Activated CD4-positive, alpha-beta T cell treated with anti-CD3 and anti-CD28 coated beads for 1 hour (primary cell): Measurements from ENCODE around the gene LUC7L3.
A peak's percentile ranks its signal among the peaks of the same experiment; 100 is the strongest.
"Not testable (repeated sequence)": the region's sequence is repeated elsewhere in the genome, so short reads cannot be mapped to it uniquely, and the experiment has no call there.

ENCODE experiments used
- DNase-seq: peaks from one replicate; pipeline ENCODE4 v3.0.0-alpha.2; 2020

Gene LUC7L3

DNA sequence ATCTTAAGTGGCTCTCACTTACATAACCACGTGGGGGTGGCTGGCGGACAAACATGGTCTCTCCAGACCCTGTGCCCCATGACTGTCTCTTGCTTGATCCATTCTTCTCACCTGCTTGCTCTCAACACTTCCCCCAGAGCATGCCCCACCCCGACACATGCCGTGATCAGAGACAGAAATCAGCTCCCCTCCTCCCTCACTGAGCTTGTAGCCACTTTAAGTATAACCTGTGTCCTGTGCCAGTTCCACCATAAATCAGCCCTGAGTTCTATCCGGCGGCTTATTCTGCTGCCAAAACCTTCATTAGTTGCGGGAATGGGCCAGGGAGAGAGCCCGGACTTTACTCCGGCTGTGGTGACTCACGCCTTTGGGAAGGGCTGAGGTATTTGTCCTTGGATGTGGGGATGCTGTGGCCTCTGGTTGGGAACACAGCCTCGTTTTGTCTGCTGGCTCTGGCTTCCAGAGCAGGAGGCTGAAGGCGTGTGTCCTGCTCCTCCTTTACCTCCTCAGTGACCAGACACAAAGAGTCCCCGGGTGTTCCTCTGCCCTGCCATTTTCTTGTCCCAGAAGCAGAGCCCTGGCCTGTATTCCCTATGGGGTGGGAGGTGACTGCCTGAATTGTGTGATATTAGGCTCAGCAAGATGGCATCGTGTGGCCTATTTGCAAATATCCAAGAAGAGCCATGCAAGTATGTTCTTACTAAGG, 32.8 kb upstream of the LUC7L3 start:
- DNase-seq: no peak

DNA sequence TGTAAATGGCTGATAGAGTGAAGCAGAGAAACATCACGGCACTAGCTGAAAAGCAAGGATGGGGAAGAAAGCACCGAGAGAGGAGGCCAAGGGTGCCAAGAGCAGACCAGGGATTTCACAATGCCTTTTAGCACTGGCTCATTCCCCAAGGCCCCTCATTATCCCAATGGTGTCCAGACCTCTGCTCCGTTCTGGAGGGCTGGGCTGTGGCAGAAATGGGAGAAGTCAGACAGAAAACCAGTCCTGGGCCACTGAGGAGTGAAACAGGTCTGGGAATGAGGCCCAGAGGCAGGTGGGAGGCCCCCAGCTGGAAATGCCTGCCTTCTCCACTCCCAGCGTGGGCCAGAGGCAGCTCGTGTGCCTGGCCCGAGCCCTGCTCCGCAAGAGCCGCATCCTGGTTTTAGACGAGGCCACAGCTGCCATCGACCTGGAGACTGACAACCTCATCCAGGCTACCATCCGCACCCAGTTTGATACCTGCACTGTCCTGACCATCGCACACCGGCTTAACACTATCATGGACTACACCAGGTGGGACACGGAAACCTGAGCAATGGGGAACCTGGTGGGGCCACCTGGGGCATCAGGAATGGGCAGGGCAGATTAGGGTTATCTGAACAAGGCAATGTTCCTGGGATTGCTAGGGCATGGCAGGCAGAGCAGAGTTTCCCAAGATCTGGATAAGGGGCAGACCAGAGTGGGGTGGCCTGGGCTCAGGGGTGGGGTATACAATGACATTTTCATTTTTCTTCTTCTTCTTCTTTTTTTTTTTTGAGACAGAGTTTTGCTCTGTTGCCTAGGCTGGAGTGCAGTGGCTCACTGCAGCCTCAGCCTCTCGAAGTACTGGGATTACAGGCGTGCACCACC, 32.0 kb upstream of the LUC7L3 start:
- DNase-seq: no peak

DNA sequence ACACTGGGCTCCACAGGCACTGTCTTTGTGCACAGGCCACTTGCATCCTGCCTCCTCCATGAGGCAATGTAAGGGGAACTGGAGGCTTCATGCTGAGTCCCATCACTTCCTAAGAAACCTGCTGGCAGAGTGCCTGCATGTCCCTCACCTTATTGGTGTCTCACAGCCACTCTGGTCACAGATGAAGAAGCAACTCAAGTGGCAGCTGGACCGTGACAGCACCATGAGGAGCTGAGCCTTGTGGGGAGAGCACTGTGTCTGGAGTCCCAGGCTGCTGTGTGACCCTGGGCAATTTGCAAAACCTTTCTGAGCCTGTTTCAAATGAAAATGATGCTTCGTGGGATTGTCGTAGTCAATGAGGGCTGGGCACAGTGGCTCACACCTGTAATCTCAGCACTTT, 31.2 kb upstream of the LUC7L3 start:
- DNase-seq: no peak

DNA sequence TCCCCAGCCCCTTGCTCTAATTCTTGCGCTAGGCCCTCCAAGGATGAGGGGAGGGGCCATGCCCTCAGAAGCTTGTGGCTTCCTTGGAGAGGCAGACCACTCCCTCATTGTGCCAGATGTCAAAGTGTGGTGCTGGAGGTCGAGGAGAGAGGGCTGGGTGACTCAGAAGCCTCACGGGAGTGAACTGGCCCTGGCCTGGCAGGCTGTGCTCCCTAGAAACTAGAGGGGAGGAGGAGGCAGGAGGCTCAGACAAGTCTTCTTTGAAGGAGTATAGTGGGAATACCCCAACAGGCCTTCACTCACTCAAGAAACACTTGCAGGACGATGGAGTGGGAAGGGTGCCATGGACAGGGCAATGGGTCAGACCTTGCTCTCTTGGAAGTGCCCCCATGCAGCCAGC, 30.2 kb upstream of the LUC7L3 start:
- DNase-seq: no peak

DNA sequence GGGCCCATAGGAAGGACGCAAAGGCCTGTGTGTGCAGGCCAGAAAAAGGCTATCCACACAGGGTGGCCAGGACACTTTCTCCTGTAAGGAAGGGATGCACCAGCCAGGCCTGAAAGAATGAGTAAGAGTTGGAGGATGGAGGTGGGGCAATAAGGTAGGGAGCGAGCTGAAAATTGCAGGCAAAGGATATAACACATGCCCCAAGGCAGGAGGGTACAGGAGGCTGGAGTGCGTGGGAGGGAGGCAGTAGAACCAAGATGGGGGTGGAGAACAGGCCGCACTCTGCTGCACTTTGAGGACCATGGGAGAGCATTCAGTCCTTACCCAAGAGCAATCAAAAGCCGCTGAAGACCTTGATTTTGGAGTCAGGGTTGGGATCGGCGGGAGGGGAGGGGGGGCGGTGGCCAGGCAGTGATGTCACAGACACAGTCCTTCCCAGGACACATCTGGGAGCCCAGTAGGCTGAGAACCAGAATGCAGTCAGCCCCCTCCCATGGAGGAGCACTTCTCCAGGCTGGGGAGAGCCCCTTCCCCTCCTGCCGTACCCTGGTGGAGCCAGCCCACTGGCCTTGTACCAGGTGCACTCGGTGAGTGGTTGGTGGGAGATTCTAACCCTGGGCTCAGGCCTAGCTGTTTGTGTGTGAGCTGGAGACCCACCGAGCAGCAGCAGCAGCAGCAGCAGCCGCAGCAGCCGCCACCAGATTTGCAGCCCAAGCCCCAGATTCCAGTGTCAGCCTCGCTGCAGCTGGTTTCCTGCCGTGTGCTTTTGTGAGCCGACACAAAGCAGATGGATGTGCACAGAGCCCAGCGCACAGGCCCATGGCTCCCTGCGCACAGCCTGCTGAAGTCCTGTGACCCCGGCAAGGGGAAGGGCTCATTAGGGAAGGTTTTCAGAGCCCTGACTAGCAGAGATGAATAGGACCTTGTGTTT, 29.2 kb upstream of the LUC7L3 start:
- no peak for DNase-seq

DNA sequence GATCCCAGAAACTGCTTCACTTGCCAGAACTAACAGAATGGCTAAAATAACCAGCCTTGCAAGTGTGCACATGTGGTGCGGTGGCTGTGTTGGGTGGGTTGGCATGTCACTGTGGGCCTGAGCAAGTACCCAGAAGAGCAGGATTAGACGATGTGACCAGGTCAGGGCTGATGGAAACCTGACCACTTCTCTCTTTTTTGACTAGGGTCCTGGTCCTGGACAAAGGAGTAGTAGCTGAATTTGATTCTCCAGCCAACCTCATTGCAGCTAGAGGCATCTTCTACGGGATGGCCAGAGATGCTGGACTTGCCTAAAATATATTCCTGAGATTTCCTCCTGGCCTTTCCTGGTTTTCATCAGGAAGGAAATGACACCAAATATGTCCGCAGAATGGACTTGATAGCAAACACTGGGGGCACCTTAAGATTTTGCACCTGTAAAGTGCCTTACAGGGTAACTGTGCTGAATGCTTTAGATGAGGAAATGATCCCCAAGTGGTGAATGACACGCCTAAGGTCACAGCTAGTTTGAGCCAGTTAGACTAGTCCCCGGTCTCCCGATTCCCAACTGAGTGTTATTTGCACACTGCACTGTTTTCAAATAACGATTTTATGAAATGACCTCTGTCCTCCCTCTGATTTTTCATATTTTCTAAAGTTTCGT, 28.4 kb upstream of the LUC7L3 start:
- no peak for DNase-seq

DNA sequence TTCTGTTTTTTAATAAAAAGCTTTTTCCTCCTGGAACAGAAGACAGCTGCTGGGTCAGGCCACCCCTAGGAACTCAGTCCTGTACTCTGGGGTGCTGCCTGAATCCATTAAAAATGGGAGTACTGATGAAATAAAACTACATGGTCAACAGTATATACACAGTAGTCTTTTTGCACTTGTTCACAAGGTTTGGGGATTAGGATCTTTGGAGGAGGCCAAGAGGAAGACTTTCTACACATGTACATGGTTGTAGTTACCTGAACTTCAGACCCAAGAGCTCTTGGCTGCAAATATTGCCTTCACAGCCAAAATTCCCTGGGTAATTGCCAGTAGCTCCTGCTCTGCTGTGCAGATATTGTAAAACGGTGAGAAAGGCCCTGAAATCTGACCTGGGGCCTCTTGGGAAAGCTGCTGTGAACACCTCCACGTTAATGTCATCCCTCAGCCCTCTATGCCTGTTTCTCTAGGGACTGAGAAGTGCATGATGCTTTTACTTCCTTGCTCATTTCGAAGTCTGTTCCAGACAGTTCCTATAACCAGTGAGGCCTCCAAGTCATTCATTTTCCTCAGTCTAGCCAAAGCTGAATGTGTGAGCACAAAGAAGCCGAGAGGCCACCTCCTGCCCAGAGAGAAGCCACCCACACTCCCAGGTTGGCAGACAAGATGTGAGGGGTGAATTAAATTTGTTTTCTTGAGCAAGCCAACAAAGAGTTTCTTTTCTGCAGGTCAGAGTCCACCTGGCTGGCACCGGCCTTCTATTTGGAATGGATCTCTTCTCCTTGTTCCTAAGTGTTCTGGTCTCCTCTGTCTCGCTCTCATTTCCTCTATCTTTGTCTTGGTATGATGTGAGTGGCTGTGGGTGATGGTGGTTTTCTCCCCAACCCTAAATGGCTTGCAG, 27.6 kb upstream of the LUC7L3 start:
- DNase-seq: no peak

DNA sequence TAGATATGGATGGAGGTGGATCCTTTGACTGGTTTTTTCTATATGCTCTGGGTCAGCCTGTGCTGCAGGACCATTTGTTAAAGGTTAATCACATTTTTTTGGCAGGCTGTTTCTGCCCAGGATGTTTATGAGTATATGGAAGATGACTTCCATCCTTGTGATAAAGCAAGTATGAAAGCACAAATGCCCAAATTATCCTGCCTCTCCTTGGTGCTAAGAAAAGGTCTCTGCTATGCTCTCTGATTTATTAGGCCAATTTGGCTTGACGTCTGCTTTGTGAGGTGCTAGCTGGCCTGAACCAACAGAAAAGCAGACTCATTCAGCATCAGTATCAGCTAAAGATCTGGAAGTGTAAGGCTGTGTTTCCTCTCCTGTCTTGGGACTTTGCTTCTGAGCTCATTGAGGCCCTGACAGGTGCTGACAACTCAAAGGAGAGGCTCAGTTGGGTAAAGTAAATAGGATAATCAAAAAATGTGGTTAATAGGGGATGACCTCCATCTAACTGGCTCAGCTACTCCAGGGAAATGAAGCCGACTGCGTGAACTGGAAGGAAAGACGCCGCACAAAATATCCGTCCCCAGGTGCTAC, 26.9 kb upstream of the LUC7L3 start:
- no peak for DNase-seq

DNA sequence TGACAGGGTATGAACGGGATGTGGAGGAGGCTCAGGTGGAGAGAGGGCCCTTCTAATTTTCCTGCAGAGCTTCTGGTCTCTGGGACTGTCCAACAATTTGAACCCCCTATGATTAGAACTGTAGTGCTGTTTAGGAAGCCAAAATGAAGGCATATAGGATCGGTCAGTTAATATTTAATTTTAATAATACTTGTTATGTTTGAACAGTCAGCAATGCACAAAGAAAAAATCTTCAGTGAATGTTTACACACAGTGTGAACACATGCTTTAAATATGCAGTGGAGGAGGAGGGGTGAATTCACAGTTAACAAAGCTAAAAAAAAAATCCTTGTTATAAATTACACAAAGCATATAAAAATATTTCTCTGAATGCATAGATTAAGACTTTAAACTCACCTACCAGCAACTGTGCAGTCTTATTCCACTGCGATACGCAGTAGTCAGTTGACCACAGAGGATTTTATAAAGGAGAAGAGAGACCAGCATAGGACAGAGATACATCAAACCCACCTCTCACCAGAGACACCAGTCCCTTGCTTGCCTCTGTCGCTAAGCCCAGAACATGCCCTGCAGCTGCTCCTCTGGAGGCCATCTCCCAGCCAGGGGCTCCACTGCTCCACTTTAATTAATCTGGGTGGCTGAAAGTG, 26.2 kb upstream of the LUC7L3 start:
- no peak for DNase-seq

DNA sequence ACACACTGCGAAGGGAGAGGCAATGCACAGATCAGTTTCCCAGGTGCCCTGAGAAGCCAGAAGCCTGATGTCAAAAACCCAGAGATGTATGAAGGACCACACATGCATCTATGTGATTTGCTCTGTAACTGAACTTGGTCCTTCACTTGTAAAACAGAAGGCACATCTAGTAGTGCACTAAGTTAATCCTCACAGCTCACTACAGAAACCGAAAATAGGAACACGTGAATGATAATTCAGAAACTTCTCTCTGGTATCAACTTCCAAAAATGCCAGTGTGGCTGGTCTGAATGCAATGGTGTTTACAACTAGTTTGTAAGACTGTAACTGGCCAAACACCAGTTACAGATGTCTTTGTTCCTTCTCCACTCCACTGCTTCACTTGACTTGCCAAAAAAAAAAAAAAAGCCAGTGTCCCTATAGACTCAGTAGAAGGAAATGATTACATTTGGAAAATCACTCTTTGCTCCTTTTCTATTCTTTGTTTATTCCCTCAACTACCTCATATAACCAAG, 23.0 kb upstream of the LUC7L3 start:
- no peak for DNase-seq

DNA sequence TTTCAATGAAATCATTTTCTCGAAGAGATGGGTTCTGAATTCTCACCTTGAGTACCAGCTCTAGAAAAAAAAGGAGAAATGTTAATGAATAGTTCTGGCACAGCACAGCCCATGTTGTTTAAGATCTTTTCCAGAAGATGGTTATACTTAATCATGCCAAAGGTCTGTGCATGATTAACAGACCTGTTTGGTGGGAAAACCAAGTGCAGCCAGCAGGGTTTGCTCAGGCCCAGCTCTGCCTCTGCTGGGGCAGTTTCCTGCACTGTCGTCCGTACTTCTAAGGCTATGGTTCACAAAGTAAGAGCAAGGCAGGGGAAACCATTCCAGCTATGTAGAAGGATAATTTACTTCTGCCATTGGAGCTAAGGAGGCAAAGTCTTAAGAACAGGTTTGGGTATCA, 22.3 kb upstream of the LUC7L3 start:
- no peak for DNase-seq

DNA sequence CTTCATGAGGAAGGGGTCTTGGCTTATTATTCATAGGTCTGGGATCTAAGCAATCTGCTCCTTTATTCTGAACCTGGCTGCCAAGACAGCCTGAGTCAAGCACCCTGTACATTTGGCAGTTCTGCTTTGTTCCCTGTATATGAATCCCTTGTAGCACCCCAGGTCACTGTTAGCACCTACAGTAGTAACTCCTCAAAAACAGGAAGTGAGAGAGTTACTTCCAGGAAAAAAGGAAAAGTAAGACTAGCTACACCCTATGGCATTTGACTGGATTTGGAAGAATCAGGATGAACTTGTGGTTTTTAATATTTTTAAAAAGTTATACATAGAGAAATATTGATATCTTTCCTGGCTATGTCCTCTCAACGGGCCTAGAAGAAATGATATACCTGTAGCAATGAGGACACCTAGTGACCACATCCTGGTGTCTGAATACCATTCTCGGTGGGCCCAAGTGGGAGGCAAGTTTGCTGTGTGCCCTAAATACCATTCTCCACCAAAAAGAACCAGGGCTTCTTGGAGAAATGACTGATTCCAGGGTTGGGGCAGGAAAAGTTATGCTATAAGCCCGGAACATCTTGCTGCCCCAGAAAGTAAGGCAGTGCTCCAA, 21.6 kb upstream of the LUC7L3 start:
- no peak for DNase-seq

DNA sequence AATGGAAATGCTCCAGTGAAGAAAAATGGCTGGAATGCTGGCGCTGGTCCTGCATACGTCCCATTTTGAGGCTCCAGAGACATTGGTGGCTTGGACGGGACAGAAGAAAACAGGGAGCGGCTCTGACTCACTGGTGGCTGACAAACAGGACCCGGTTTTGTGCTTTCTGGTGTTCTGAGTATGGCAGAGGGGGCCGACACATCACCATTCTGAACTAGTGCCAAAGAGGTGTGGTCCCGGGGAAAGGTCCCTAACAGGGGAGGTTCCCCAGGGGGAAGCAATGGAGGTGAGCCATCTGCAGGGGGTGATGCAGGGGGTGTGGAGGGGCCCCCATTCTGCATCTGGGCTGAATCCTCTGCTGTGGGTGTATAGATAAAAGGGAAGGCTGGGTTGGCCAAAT, 20.0 kb upstream of the LUC7L3 start:
- DNase-seq: no peak

DNA sequence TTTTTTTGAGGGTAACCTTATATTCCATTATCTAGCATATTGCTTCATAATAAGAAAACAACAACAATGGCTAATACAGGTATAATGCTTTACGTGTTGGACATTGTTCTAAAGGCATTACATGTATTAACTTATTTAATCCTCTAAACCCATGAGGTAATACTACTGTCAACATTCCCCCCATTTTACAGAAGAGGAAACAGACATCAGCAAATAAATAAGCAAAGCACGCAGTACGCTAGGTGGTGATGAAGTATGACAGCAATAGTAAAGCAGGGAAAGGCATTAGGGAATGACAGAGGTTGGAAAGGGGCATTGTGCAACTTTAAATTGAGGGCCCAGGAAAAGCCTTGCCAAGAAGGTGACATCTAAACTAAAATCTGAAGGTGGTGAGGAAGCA, 16.2 kb upstream of the LUC7L3 start:
- no peak for DNase-seq

DNA sequence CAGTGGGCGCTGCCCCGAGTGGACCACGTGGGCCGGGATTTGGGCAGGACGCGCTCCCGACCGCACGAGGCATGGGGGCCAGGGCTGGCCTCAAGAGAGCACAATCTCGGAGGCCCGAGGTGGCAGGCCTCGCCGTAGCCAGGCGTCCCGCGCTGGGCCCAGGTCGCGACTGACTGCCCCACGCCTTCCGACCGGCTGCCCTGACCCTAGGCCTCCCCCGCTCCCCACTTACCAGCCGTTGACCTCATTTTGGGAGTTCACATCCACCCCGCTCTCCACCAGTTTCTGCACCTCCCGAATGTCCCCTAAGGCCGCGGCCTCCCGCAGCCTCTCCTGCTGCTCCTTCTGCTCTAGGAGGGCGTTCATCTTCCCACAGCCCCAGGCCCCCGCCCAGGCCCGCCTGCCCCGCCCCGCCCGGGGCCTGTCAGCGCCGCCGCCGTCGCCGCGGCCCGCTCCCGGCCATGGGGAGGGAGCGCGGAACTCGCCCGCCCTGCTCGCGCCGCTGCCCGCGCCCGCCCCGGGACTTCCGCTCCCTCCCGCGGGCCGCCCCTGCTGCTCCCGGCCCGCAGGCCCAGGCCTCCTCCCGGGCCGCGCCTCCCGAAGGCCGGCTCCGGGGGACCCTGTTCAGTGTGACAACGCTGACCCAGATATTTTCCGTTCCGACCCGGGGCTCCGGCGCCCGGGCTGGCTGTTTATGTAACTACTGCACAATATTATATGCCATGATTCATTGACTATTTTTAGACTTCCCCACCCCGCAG, 11.9 kb upstream of the LUC7L3 start, which contains the start of gene ANKRD40:
Gene ANKRD40, minus strand, starts transcription at position 626 of the 761 bp plus-strand sequence. Its CDS starts 260 bp downstream, at position 366.
- peak; percentile 86 for DNase-seq

DNA sequence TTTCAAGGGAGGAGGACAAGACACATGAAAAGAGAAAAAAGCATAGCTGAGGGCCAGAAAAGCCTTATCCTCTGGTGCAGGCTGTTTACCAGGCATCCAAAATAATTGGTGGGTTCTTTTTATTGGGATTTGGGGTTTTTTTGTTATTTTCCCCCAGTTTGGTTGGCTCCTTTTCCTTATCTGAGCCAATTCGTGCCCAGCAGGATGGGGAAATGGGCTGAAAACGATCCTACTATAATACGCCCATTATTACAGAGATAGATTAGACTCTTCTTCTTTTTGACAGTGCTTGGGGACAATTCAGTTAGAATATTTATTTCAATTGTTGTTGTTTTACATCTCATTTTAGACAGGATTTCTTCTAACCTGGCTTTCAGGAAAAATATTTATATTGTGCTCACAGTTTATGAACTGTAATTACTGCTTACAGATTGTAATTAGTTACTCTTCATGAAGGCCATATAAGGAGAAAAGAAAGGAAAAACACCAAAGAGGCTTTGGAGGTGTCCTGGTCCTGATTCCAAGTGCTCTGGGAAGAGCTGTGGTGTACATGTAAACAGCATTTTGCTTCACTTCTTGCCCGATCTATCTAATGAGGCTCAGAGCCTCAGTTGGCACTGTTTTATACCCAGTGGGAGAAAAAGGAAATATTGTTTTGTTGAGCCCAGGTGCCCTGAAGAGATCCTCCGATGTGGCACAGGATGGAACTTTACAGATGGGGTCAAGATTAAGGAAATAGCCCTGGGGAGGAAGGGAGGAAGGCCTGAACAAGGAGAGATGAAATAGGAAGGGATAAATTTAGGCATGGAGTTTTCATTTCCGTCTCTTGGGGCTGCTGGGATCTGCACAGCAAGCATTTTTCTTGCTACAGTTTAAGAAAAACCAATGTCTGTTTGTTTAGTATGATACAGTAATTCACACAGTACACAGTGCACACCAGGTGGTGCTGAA, 11.1 kb upstream of the LUC7L3 start:
- DNase-seq: no peak

DNA sequence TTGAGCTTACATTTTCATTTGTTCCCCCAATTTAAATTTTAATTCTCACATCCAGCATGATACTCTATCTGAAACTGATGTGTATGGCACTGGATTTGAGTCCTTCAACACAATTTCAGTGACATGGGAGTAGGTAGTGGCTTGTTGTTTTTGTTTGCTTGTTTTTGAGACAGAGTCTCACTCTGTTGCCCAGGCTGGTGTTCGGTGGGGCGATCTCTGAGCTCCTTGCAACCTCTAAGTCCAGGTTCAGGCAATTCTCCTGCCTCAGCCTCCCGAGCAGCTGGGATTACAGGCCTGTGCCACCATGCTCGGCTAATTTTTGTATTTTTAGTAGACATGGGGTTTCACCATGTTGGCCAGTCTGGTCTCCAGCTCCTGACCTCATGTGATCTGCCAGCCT, 10.3 kb upstream of the LUC7L3 start:
- DNase-seq: not testable (repeated sequence)

DNA sequence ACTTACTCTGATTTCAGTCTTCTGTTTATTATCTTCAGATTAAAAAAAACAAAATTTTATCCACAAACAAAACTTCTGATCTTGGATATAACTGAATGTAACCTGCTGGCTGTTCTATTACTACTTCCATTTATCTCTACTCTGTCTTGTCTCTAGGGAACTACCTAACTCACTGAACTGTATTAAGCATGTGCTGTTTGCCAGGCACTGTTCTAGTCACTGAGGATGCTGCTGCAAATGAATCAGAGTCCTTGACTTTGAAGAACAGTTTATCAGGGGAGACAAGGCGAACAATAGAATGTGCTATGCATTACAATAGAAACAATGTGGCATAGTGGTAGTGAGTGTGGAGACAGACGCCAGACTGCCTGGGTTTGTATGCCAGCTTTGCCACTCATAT, 9.4 kb upstream of the LUC7L3 start:
- DNase-seq: no peak
